Liver (tissue), 9 donors: ENCODE measurements around the gene RNF144A. TPM values are rescaled to one million over a fixed set of nuclear protein-coding genes. Genes with fewer than 3 reads are reported as not detected.

Source experiments
- DNase-seq: peaks from one replicate; pipeline ENCODE4 v3.0.0-alpha.2; 2017; ENCODE audit warnings: low spot score
- H3K27ac ChIP-seq, 2 donors: one replicate each; pipeline ENCODE4 v1.7.0; 2013; ENCODE audit warnings: inconsistent platforms in 2 of 2, low read length in 2 of 2, control low read depth in 1 of 2, low read depth in 1 of 2, mild to moderate bottlenecking in 1 of 2
- H3K27me3 ChIP-seq, 4 donors: one replicate each; pipeline versions ENCODE4 v1.6.1 to v1.7.0; 2013; ENCODE audit warnings: low read length in 3 of 4, inconsistent platforms in 1 of 4, mild to moderate bottlenecking in 1 of 4, moderate library complexity in 1 of 4; ENCODE audit not compliant: control insufficient read depth in 4 of 4, insufficient read depth in 4 of 4
- H3K36me3 ChIP-seq, 4 donors: one replicate each; pipeline versions ENCODE4 v1.6.1 to v1.7.0; 2013; ENCODE audit warnings: low read length in 3 of 4, mild to moderate bottlenecking in 3 of 4, low read depth in 1 of 4, moderate library complexity in 1 of 4; ENCODE audit not compliant: control insufficient read depth in 4 of 4, insufficient read depth in 3 of 4
- H3K4me1 ChIP-seq, 4 donors: one replicate each; pipeline versions ENCODE4 v1.6.1 to v1.7.0; 2013; ENCODE audit warnings: low read length in 3 of 4, mild to moderate bottlenecking in 3 of 4, moderate library complexity in 1 of 4; ENCODE audit not compliant: control insufficient read depth in 4 of 4, insufficient read depth in 4 of 4
- H3K4me3 ChIP-seq, 3 donors: one replicate each; pipeline versions ENCODE4 v1.6.1 to v1.7.0; 2013; ENCODE audit warnings: low read length in 3 of 3, control low read depth in 1 of 3, low read depth in 1 of 3, mild to moderate bottlenecking in 1 of 3
- H3K9ac ChIP-seq, 2 donors: one replicate each; pipeline ENCODE4 v1.7.0; 2013; ENCODE audit warnings: low read length in 2 of 2, mild to moderate bottlenecking in 2 of 2, moderate library complexity in 2 of 2, control low read depth in 1 of 2, low read depth in 1 of 2
- H3K9me3 ChIP-seq, 4 donors: one replicate each; pipeline versions ENCODE4 v1.6.1 to v1.7.0; 2013; ENCODE audit warnings: low read length in 3 of 4; ENCODE audit not compliant: control insufficient read depth in 4 of 4
- ATF3 ChIP-seq: IDR thresholded peaks from 2 replicates; pipeline ENCODE4 v1.6.1; 2016; ENCODE audit warnings: antibody characterized with exemption
- CTCF ChIP-seq: fragments of 150-350 bp; IDR thresholded peaks from 2 replicates; pipeline ENCODE4 v1.5.1; 2017; ENCODE audit warnings: improper control_type of control experiment, low read depth, low read length; ENCODE audit not compliant: missing input control
- EGR1 ChIP-seq, 2 donors: IDR thresholded peaks; 2 replicates each; pipeline ENCODE4 v1.6.1; 2016 to 2018; ENCODE audit warnings: antibody characterized with exemption in 2 of 2, low read depth in 2 of 2
- FOXA1 ChIP-seq: IDR thresholded peaks from 2 replicates; pipeline ENCODE4 v1.6.1; 2016; ENCODE audit warnings: antibody characterized with exemption
- FOXA2 ChIP-seq: IDR thresholded peaks from 2 replicates; pipeline ENCODE4 v1.6.1; 2016; ENCODE audit warnings: antibody characterized with exemption
- GABPA ChIP-seq, 2 donors: IDR thresholded peaks in 1 of 2; conservative IDR thresholded peaks in 1 of 2; 2 replicates each; pipeline ENCODE4 v1.6.1; 2016; ENCODE audit warnings: antibody characterized with exemption in 2 of 2, mild to moderate bottlenecking in 1 of 2, moderate library complexity in 1 of 2
- HNF4A ChIP-seq, 2 donors: conservative IDR thresholded peaks; 2 replicates each; pipeline ENCODE4 v1.6.1; 2016; ENCODE audit warnings: antibody characterized with exemption in 2 of 2, mild to moderate bottlenecking in 2 of 2
- HNF4G ChIP-seq: IDR thresholded peaks from 2 replicates; pipeline ENCODE4 v1.6.1; 2016; ENCODE audit warnings: antibody characterized with exemption
- JUND ChIP-seq, 2 donors: IDR thresholded peaks; 2 replicates each; pipeline ENCODE4 v1.6.1; 2016; ENCODE audit warnings: antibody characterized with exemption in 2 of 2
- MAX ChIP-seq: IDR thresholded peaks from 2 replicates; pipeline ENCODE4 v1.6.1; 2016; ENCODE audit warnings: antibody characterized with exemption
- NR2F2 ChIP-seq: IDR thresholded peaks from 2 replicates; pipeline ENCODE4 v1.6.1; 2016; ENCODE audit warnings: antibody characterized with exemption
- REST ChIP-seq: IDR thresholded peaks from 2 replicates; pipeline ENCODE4 v1.6.1; 2016; ENCODE audit warnings: antibody characterized with exemption, mild to moderate bottlenecking
- RXRA ChIP-seq, 2 donors: IDR thresholded peaks; 2 replicates each; pipeline ENCODE4 v1.6.1; 2017 to 2018; ENCODE audit warnings: antibody characterized with exemption in 2 of 2, mild to moderate bottlenecking in 1 of 2
- TAF1 ChIP-seq: conservative IDR thresholded peaks from 2 replicates; pipeline ENCODE4 v1.6.1; 2016; ENCODE audit warnings: antibody characterized with exemption, mild to moderate bottlenecking
- YY1 ChIP-seq: IDR thresholded peaks from 2 replicates; pipeline ENCODE4 v1.6.1; 2016; ENCODE audit warnings: antibody characterized with exemption, mild to moderate bottlenecking
- ZBTB33 ChIP-seq: IDR thresholded peaks from 2 replicates; pipeline ENCODE4 v1.6.1; 2016; ENCODE audit warnings: antibody characterized with exemption
- WGBS: extraction: QIAGEN DNeasy Blood & Tissue Kit; methylation state at CpG from one replicate; pipeline ENCODE4 v1.1.7; 2013; 5-methylcytosine and 5-hydroxymethylcytosine counted together
- polyA plus RNA-seq, 2 donors: library from polyadenylated mRNA; stranded (reverse) in 1 of 2; unstranded in 1 of 2; fragments of 200-250 nt in 1 of 2; fragments of >200 nt in 1 of 2; fragmentation: Nextera tagmentation in 1 of 2; extraction: Ambion mirVana in 1 of 2; gene quantifications; one replicate each; pipeline versions ENCODE4 v1.2.1 to v1.2.3, GENCODE V29; 2013 to 2015
- total RNA-seq, 2 donors: library from RNA; depleted of rRNA; stranded (reverse); fragments of >200 nt; gene quantifications; one replicate each; pipeline ENCODE4 v1.2.3, GENCODE V29; 2014
- donor health status: healthy.
- donor health status: healthy.
- donor health status: healthy.
- donor health status: healthy.
- donor health status: healthy.

RNF144A gene
- total and polyA plus RNA-seq, 4 donors: 1.0 to 10.4 (median 2.3) TPM

- TF ChIP-seq EGR1 (IDR thresholded peaks at IDR 0.05; ENCODE audit: low read depth in 2 of 2) (no peak), REST (no peak), FOXA2 (no peak), NR2F2 (no peak)
Measured at GRCh38 chr2:6919901-6920742, 2.9 kb downstream of the RNF144A start (continued).

GRCh38 chr2:6920743-6921064, 3.5 kb downstream of the RNF144A start:
- WGBS: 75% methylated on average over 4 of the region's 4 CpGs
- H3K4me1 ChIP-seq: peaks cover 6 to 12% (median 7%) of the 10 kb centered on the region in 4 donors
- TF ChIP-seq HNF4A (conservative IDR thresholded peaks at IDR 0.05) (no peak), YY1 (no peak), RXRA (IDR thresholded peaks at IDR 0.05) (no peak), CTCF (no peak), ZBTB33 (no peak), GABPA (IDR thresholded peaks at IDR 0.05 in 1 of 2, conservative IDR thresholded peaks at IDR 0.05 in 1 of 2) (no peak), HNF4G (no peak), JUND (IDR thresholded peaks at IDR 0.05) (no peak), ATF3 (no peak), TAF1 (no peak), EGR1 (IDR thresholded peaks at IDR 0.05; ENCODE audit: low read depth in 2 of 2) (no peak), NR2F2 (no peak), REST (no peak), MAX (no peak), FOXA1 (no peak)
- no peak for DNase-seq
- H3K36me3 ChIP-seq: no peaks in the 10 kb centered on the region
- no peak overlapping the region for H3K9ac ChIP-seq
- no peak overlapping the region for H3K4me3 ChIP-seq
- no peaks in the 10 kb centered on the region for H3K9me3 ChIP-seq
- no peaks in the 10 kb centered on the region for H3K27me3 ChIP-seq
- no peak overlapping the region for H3K27ac ChIP-seq
